Esophagus (tissue), 2 donors: ENCODE results near the gene GLI3. TPM values are rescaled to one million over a fixed set of nuclear protein-coding genes. Genes with fewer than 3 reads are reported as not detected.
A peak's percentile ranks its signal among the peaks of the same experiment; 100 is the strongest.

Experiments
- H3K27ac ChIP-seq, 2 donors: one replicate each; pipeline ENCODE4 v1.5.1; 2013; ENCODE audit warnings: low read depth in 2 of 2, mild to moderate bottlenecking in 2 of 2, inconsistent platforms in 1 of 2, low read length in 1 of 2, moderate library complexity in 1 of 2
- H3K27me3 ChIP-seq, 2 donors: one replicate each; pipeline ENCODE4 v1.6.1; 2013; ENCODE audit warnings: low read length in 2 of 2, control low read depth in 1 of 2, mild to moderate bottlenecking in 1 of 2; ENCODE audit not compliant: insufficient read depth in 2 of 2, control insufficient read depth in 1 of 2
- H3K36me3 ChIP-seq, 2 donors: one replicate each; pipeline ENCODE4 v1.6.1; 2013; ENCODE audit warnings: low read length in 1 of 2; ENCODE audit not compliant: control insufficient read depth in 2 of 2, insufficient read depth in 2 of 2
- H3K4me1 ChIP-seq, 2 donors: one replicate each; pipeline ENCODE4 v1.6.1; 2013; ENCODE audit warnings: low read length in 1 of 2; ENCODE audit not compliant: control insufficient read depth in 2 of 2, insufficient read depth in 2 of 2
- H3K4me3 ChIP-seq, 2 donors: one replicate each; pipeline ENCODE4 v1.5.1; 2013; ENCODE audit warnings: low read length in 2 of 2, mild to moderate bottlenecking in 2 of 2, low read depth in 1 of 2, moderate library complexity in 1 of 2
- H3K9me3 ChIP-seq, 2 donors: one replicate each; pipeline ENCODE4 v1.6.1; 2013; ENCODE audit warnings: mild to moderate bottlenecking in 2 of 2, low read depth in 1 of 2, low read length in 1 of 2, moderate library complexity in 1 of 2; ENCODE audit not compliant: control insufficient read depth in 2 of 2, insufficient read depth in 1 of 2
- WGBS, 2 donors: extraction: QIAGEN DNeasy Blood & Tissue Kit; methylation state at CpG; one replicate each; pipeline ENCODE4 v1.1.7; 2013; 5-methylcytosine and 5-hydroxymethylcytosine counted together
- polyA plus RNA-seq, 2 donors: library from polyadenylated mRNA; stranded (reverse); fragments of 200-250 nt; gene quantifications; one replicate each; pipeline ENCODE4 v1.2.3, GENCODE V29; 2013
- donor health status: healthy with polysubstance abuse.
- donor health status: Bipolar disorder and iron deficiency.

GLI3 gene
- polyA plus RNA-seq, 2 donors: 1.0 to 1.8 TPM

DNA sequence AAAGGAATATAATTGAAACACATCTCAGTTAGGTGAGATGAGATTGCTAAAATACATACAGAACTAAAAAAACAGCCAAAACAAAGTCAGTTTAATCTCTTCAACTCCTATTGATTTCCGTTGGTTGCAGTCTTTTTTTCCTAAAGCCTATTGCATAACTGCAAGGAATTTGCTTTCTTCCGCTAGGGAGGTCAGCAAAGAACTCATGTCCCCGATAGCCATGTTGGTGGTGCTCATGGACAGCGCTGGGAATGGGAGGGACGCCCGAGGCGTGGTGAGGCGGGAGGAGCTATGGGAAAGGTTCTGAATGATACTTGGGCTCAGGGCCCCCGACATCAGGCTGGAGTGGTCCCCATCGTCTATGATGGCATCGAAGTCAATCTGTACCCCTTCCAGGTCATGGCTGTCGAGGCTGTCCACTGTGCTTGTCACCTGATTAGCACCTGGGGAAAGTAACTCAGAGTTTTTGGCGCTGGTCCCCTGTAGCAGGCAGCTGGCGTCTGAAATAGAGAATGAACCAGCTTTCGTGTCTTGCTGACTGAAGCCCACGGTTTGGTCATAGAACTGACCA is 272.7 kb downstream of the GLI3 start:
- Histone ChIP-seq H3K4me3 (no peak overlapping the region), H3K9me3 (no peaks in the 10 kb centered on the region), H3K27me3 (no peaks in the 10 kb centered on the region), H3K36me3 (peaks cover 2 to 15% of the 10 kb centered on the region in 2 donors), H3K4me1 (no peaks in the 10 kb centered on the region), H3K27ac (no peak overlapping the region)
- WGBS, 2 donors: 88 to 93% methylated on average over 16 of the region's 16 CpGs

DNA sequence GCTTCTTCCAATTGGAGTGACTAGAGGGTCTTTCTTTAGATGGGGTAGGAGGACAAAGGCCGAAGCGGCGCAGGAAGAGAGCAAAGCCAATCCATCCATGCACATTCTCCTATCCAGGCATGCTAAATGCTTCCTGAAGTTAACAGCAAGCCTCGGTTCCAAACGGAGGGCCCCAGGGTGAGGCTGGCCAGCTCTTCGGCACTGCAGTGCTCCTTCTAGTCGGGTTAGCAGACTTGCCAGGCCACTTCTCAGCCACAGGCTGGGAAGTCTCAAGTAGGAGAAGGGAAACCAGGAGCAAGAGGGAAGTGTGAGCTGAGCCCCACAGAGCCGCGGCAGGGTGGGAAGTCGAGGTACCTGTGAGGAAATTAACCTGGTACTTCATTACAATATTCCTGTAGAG is 280.3 kb downstream of the GLI3 start:
- peak overlapping the region in 1 of 2 donors; percentile 28 for H3K27ac ChIP-seq
- H3K4me3 ChIP-seq: no peak overlapping the region
- H3K4me1 ChIP-seq: peaks cover 7 to 10% of the 10 kb centered on the region in 2 donors
- H3K9me3 ChIP-seq: no peaks in the 10 kb centered on the region
- H3K36me3 ChIP-seq: no peaks in the 10 kb centered on the region
- WGBS, 2 donors: 30 to 48% methylated on average over 10 of the region's 10 CpGs
- H3K27me3 ChIP-seq: no peaks in the 10 kb centered on the region

DNA sequence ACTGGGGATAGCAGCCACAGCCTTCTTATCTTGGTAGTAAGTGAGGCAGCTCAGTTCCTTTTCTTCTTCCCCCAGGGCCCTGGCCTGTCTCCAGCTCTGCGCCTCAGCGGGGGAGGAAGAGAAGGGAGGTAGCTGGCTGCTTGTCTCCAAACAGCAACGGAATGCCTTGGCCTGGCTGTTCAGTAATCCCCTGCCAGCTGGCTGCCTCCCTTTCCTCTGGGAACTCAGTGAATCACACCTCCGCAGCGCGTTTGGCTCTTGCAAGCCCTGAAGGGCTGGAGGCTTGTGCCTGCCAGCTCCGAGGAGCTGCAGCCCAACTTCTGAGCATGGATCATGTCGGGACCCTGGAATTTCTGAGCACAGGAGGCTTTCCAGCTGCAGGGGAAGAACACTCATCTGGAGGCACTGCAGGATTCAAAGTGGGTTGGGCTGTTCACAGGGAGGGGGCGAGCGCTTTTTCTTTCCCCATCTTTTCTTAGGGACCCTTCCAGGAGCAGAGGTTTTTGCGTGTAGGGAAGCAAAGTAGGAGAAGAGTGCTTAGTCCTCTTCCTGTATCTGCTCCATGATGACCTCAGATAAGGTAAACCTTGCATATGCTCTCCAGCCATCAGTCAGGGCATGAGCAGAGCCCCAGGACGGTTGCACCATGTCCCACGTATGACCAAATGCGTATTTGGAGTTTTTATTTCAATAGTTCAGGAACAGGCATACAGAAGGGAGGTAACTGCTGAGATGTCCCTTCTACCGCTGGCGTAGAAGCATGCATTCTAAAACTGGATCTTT is 280.9 kb downstream of the GLI3 start:
- H3K9me3 ChIP-seq: no peaks in the 10 kb centered on the region
- H3K27me3 ChIP-seq: no peaks in the 10 kb centered on the region
- peak overlapping the region in 1 of 2 donors; percentile 28 for H3K27ac ChIP-seq
- 16 to 25% methylated on average over 16 of the region's 16 CpGs for WGBS, 2 donors
- H3K36me3 ChIP-seq: no peaks in the 10 kb centered on the region
- no peak overlapping the region for H3K4me3 ChIP-seq
- peaks cover 7 to 10% of the 10 kb centered on the region in 2 donors for H3K4me1 ChIP-seq

DNA sequence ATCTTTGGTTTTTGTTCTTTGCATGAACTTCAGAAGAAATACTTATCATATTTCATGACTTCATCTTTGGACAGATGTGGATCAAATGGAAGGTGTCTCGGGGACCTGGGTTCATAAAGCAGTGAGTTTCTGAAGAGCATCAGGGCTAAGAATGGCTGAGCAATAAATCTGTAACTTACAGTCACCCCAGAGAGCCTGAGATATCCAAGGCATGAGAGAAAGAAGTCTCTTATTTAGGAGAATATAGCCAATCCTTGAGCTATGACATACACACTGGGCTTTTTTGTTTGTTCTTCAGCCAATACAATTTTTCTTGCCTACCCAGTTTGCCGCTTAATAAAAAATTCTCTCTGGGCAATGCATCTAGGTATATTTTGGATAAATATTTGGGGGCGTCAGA is 281.6 kb downstream of the GLI3 start:
- Histone ChIP-seq H3K4me3 (no peak overlapping the region), H3K9me3 (no peaks in the 10 kb centered on the region), H3K27me3 (no peaks in the 10 kb centered on the region), H3K27ac (no peak overlapping the region), H3K4me1 (peaks cover 7 to 10% of the 10 kb centered on the region in 2 donors), H3K36me3 (no peaks in the 10 kb centered on the region)
- 19 to 36% methylated on average over 3 of the region's 3 CpGs for WGBS, 2 donors

DNA sequence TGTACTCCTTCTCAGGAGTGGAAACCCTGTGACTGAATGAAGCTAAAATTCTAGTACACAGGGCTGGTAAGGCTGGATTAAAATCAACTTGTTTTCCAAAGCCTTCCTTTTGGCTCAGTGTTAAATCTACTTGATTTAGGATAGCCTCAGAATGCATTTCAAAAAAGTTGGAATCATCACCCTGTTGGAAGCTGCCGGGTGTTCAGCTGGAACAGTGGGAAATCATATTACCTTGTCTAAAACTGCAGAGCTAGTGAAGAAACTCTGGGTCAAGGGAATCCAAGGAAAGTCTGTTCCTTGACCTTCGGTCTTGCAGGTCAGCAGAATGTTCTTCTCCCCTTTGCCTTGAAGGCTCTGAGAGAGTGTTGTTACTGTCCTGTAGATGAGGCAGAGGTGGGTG is 282.0 kb downstream of the GLI3 start:
- Histone ChIP-seq H3K36me3 (no peaks in the 10 kb centered on the region), H3K9me3 (no peaks in the 10 kb centered on the region), H3K4me3 (no peak overlapping the region), H3K4me1 (peaks cover 7 to 10% of the 10 kb centered on the region in 2 donors), H3K27me3 (no peaks in the 10 kb centered on the region), H3K27ac (no peak overlapping the region)
- WGBS, 2 donors: 53 to 56% methylated on average over 2 of the region's 2 CpGs

DNA sequence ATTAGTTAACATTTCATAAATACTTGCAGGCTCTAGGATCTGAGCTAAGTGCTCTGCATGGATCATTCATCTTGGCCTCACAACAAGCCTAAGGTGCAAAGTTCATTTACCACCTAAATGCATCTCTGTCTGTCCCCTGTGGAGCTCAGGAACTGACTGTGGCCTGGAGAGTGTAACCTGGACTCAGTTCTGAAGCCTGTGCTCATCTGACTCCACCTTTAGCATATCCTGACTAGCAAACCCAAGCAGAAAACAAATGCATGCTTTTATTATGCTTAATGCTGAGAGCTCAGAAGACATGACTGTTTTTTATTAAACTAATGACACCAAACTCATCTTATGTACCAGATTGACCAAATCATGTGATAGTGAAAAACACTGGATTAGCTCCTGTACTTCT is 288.5 kb downstream of the GLI3 start:
- H3K36me3 ChIP-seq: no peaks in the 10 kb centered on the region
- H3K4me1 ChIP-seq: no peaks in the 10 kb centered on the region
- H3K27ac ChIP-seq: no peak overlapping the region
- no peak overlapping the region for H3K4me3 ChIP-seq
- H3K27me3 ChIP-seq: no peaks in the 10 kb centered on the region
- H3K9me3 ChIP-seq: no peaks in the 10 kb centered on the region

DNA sequence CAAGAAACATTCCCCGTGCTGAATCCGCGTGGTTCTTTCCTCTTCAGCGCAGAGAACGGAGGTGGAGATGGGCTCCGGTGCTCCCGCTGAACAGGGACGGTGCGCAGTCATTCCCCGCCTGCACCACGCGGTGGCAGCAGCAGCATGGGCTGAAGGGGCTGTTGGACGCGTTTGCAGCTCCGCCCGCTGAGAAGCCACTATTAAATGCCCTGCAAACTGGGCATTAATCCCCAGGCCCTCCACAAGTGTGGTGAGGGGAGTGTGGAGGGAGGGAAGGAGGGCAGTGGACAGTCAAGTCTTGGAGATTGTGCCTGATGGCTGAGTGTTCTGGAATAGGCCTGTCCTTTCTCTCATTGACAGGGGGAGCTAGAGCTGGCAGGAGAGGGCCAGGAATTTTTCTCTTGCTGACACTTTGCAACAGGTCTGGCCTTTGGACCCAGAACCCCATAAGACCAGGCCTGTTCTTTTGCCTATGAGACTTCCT is 293.9 kb downstream of the GLI3 start:
- H3K27ac ChIP-seq: no peak overlapping the region
- WGBS, 2 donors: 1% methylated on average over 16 of the region's 16 CpGs
- H3K4me3 ChIP-seq: no peak overlapping the region

DNA sequence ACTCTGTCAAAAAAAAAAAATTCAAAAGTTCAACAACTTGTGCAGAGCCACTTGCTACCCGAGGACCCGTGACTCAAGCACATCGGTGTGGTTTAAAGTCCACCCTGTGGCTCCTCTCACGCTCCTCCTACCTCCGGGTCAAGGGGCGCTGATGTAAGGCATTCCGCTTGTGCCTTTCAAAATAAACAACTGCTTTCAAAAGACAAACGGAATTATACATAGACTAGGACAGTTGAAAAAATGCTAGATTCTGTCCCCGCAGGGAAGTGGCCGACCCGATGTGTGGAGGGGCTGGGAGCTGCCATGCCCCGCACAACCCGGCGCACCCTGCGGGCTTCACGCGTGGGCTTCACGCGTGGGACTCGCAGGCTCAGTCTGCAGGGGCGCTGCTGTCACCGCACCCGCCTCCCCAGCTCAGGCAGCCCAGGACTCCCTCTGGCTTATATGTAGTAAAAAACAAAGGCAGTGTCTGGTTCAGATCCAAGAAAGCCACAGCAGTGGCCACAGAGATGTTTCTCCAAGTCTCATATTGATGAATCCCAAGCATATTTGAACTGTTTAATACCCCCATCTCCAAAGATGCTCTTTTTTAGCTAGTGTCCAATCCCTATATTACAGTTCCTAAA is 294.4 kb downstream of the GLI3 start:
- 47 to 50% methylated on average over 23 of the region's 23 CpGs for WGBS, 2 donors
- no peak overlapping the region for H3K4me3 ChIP-seq
- H3K4me1 ChIP-seq: peaks cover 0 to 2% of the 10 kb centered on the region in 2 donors

More for the DNA sequence above, 293.9 kb downstream of the GLI3 start:
- Histone ChIP-seq H3K4me1 (peaks cover 0 to 2% of the 10 kb centered on the region in 2 donors), H3K36me3 (no peaks in the 10 kb centered on the region), H3K9me3 (no peaks in the 10 kb centered on the region), H3K27me3 (no peaks in the 10 kb centered on the region)

DNA sequence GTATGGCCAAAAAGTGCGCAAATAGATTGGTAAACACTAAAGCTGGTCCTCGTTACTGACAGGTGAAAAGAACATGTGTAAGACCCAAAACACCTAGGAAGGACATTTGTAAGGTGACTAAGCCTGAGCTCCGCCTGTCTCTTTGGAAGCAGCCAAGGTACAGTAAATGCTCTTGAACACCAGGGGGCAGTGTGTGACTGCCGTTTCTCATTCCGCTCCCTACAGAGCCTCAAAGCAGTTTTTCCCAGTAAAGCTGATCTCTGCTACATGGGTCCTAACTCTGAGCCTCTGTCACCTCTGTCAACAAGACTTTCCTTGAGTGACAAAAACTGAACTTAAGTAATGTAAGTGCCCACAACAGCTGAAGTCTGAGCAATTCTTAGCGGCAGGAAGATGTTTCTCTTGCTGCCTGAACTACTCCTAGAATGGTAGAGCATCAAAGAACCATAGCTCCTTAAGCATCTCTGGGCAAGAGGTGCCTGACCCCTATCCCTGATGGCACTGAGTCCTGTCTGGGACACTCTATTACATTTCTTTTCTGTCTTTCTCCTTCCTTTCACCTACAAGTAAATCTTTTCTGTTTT is 296.2 kb downstream of the GLI3 start:
- Histone ChIP-seq H3K27me3 (no peaks in the 10 kb centered on the region), H3K27ac (no peak overlapping the region), H3K4me3 (no peak overlapping the region), H3K9me3 (no peaks in the 10 kb centered on the region), H3K36me3 (no peaks in the 10 kb centered on the region), H3K4me1 (peaks cover 0 to 2% of the 10 kb centered on the region in 2 donors)
- 6 to 10% methylated on average over 6 of the region's 6 CpGs for WGBS, 2 donors

More for the DNA sequence above, 294.4 kb downstream of the GLI3 start:
- Histone ChIP-seq H3K27me3 (no peaks in the 10 kb centered on the region), H3K36me3 (no peaks in the 10 kb centered on the region), H3K27ac (no peak overlapping the region), H3K9me3 (no peaks in the 10 kb centered on the region)
